GM18868 (cell line): Measurements from ENCODE around the gene MCL1.
A peak's percentile ranks its signal among the peaks of the same experiment; 100 is the strongest.

Experiments
- ATAC-seq: cut with Tn5 transposase; IDR thresholded peaks from one replicate; pipeline ENCODE4 v1.9.1; 2021; ENCODE audit warnings: mild to moderate bottlenecking, moderate library complexity; ENCODE audit not compliant: unreplicated experiment

Gene MCL1

GRCh38 chr1:150558303-150558704 is 21.1 kb downstream of the MCL1 start:
- ATAC-seq, result no peak

GRCh38 chr1:150557813-150558212 is 21.6 kb downstream of the MCL1 start:
- no peak for ATAC-seq

DNA sequence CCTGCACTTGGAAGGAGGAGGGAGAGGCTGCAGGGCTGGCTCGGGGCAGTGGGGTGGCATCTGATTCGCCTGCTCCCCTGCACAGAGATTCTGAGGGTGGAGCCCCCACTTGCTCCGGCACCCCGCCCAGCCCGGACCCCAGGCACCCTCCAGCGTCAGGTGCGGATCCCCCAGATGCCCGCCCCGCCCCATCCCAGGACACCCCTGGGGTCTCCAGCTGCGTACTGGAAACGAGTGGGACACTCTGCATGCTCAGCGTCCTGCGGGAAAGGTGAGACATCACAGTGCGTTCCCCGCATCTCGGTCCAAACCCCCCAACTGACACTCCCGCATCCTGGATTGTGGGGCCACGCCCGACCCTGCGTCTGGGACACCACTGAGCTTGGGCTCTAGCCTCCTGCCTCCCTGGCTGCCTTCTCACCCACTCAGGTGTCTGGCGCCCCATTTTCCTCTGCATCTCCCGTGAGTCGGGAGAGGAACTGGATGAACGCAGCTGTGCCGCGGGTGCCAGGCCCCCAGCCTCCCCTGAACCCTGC is 22.3 kb downstream of the MCL1 start:
- no peak for ATAC-seq

DNA sequence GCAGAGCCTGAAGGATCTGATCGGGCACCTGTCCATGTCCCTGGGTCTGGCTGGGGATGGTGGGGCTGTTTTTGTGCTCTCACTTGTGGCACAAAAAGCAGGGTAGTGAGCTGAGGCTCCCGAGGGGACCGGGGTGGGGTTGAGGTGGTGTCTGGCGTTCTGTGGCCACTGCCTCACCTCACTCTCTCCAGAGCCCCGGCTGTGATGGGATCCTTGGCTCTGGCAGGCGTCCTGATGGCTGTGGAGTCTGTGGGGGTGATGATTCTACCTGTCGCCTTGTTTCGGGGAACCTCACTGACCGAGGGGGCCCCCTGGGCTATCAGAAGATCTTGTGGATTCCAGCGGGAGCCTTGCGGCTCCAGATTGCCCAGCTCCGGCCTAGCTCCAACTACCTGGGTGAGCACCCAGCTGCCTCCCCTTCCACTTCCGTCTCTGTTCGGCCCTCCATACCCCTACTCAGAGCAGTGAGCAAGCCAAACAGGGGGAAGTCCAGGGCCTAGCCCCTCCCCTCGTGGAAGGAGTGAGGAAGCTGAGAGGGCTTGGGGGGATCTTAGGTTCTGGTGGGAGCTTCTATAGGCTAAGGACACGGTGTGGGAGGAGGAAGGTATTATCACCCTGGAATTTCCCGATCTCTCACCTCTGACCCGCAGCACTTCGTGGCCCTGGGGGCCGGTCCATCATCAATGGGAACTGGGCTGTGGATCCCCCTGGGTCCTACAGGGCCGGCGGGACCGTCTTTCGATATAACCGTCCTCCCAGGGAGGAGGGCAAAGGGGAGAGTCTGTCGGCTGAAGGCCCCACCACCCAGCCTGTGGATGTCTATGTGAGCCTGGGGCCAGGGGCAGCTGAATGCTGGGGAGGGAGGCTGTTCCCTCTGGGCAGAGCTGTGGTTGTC is 23.2 kb downstream of the MCL1 start:
- ATAC-seq, result no peak

GRCh38 chr1:150555198-150555970 is 24.0 kb downstream of the MCL1 start:
- ATAC-seq, result no peak

DNA sequence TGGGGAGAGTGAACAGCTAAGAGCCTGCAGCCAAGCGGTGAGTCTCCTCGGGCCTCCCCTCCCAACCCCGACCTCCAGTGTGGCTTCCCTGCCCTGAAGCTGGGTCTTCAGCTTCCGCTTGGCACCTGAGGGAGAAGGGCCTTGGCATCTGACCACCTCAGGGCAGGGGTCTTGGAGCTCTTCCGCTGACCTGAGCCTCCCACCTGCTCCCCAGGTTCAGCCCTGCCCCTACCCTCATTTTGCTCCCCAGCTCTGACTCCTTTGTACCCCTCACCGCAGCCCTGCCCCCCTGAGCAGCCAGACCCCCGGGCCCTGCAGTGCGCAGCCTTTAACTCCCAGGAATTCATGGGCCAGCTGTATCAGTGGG is 25.3 kb downstream of the MCL1 start:
- ATAC-seq, result no peak

DNA sequence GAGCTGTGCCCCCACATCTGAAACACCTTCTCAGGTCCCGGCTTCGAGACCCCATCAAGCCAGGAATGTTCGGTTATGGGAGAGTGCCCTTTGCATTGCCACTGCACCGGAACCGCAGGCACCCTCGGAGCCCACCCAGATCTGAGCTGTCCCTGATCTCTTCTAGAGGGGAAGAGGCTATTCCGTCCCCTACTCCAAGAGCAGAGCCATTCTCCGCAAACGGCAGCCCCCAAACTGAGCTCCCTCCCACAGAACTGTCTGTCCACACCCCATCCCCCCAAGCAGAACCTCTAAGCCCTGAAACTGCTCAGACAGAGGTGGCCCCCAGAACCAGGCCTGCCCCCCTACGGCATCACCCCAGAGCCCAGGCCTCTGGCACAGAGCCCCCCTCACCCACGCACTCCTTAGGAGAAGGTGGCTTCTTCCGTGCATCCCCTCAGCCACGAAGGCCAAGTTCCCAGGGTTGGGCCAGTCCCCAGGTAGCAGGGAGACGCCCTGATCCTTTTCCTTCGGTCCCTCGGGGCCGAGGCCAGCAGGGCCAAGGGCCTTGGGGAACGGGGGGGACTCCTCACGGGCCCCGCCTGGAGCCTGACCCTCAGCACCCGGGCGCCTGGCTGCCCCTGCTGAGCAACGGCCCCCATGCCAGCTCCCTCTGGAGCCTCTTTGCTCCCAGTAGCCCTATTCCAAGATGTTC is 25.9 kb downstream of the MCL1 start:
- no peak for ATAC-seq

GRCh38 chr1:150552911-150553289 is 26.5 kb downstream of the MCL1 start:
- no peak for ATAC-seq

GRCh38 chr1:150552128-150552910 is 27.1 kb downstream of the MCL1 start:
- ATAC-seq, result no peak

GRCh38 chr1:150551784-150552127 is 27.7 kb downstream of the MCL1 start:
- no peak for ATAC-seq

- no peak for ATAC-seq
These were observed 28.2 kb downstream of the MCL1 start for GRCh38 chr1:150551051-150551783.

DNA sequence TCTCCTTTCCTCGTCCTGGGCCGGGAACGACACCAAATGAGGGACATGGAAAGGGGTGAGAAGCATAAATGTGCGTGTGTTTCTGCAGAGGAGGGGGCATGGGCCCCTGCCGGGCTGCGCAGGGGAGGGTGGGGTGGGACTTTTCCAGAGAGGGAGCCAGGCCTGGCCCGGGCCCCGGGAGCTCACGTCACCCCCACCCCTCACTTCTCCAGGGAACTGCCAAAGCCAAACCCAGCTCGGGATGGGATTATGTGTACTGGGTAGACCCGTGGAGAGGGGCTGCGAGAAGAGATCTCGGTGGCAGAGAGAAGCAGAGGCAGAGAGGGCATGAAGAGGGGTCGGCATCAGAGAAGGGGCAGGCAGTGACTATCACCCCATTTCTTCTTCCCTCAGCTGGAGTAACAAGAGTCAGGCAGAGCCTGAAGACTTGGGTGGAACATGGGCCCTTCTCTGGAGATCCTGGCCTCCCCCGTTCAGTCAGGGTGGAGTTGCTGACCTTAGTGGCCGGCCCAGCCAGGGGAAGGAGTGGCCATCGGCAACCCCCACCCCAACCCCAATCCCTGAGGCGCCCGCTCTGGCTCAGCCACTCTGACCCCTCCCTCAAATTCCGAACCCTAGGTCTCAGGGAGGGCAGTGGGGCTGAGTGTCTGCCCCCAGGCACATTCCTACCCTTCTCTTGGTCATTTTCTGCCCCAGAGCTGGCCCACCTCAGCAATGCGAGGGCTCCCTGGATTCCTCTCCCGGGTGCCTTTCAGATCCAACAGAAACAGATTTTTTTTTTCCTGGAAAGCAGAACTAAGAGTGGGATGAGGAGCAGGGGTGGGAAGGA is 29.0 kb downstream of the MCL1 start:
- no peak for ATAC-seq

GRCh38 chr1:150549496-150550221 is 29.8 kb downstream of the MCL1 start:
- ATAC-seq, result no peak

DNA sequence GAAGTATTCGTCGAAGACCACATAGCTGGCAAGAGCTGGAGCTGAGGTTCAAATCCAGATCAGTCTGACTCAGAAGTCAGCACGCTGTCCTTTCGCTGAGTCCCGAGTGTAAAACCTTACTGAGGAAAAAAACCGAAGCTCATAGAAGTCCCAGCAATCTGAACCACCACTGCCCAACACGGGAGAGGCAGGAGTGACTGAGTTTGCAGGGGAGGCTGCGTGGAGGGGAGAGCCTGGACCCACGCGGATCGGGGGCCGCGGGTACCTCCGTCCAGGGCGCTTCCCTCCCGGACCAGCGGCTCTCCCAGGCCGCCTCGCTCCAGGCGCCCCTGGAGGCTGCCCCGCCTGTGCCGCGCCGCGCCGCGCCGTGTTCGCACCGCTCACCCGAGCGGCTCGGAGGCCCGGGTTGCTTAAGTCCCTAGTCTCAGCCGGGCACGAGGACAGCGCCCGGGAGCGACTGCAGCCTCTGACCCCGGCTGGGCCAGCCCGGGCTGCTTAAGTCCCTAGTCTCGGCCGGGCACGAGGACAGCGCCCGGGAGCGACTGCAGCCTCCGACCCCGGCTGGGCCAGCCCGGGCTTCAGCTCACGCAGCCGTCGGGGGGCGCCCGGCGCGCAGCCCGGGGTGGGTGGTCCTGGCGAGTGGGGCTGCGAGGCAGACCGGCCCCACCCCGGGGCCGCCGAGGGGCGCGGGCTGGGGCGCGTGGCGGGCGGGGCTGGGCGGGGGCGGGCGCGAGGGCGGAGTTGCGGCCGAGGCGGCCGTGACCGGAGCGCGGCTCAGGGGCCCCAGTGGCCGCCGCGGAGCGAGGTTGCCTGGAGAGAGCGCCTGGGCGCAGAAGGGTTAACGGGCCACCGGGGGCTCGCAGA is 30.5 kb downstream of the MCL1 start, which contains the start of gene ADAMTSL4:
Gene ADAMTSL4 (plus strand): TSS at position 777 of the 864 bp plus-strand sequence. CDS start 2,881 bp downstream, outside the sequence.
- ATAC-seq, result peak; percentile 45

DNA sequence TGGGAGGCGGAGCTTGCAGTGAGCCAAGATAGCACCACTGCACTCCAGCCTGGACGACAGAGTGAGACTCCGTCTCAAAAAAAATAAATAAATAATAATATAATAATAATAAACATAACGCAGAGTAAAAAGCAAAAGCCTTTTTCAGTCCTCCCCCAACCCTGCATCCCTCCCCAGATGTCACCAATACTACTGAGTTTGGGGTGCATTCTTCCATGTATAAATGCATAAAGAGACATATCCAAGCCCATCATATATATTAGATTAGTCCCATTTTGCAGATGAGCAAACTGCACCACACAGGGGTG is 31.1 kb downstream of the MCL1 start:
- ATAC-seq, result no peak

DNA sequence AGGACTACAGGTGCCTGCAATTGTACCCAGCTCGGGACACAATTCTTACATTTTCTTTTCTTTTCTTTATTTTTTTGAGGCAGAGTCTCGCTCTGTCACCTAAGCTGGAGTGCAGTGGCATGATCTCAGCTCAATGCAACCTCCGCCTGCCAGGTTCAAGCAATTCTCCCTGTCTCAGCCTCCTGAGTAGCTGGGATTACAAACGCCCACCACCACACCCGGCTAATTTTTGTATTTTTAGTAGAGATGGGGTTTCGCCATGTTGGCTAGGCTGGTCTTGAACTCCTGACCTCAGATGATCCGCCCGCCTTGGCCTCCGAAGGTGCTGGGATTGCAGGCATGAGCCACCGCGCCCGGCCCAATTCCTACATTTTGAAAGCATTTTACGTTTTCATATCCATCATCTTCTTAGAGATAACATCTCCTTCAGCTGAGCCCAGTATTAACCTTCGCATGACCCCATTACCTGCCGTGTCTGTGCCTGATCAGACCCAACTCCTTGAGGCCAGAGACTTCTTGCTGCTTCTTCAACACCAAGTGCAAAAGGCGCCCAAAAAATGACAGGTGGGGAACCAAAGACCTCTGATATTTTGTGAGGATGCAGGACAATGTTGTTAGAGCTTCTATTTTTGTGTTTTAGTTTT is 33.0 kb downstream of the MCL1 start:
- no peak for ATAC-seq

GRCh38 chr1:150545486-150546032 is 33.9 kb downstream of the MCL1 start:
- no peak for ATAC-seq
